ENCODE data around the gene MRLN. TPM values are rescaled to one million over a fixed set of nuclear protein-coding genes. Genes with fewer than 3 reads are reported as not detected.

The MRLN gene
- total RNA-seq, 3 donors from 2014 or later (not counting 1 experiment from before 2014, with no cell fraction given) = not detected

- no peaks in the 10 kb centered on the region for H3K9me3 Mint-ChIP-seq
- H3K27ac Mint-ChIP-seq = no peak overlapping the region
- H3K27me3 Mint-ChIP-seq (ENCODE audit: low read depth in 2 of 2) = peaks cover 0 to 3% of the 10 kb centered on the region in 2 donors
Measured at GRCh38 chr10:59741583-59741982, 11.7 kb downstream of the MRLN start.

GRCh38 chr10:59741048-59741447 is 12.2 kb downstream of the MRLN start:
- no peaks in the 10 kb centered on the region for H3K36me3 Mint-ChIP-seq
- Histone ChIP-seq H3K9me3 (ENCODE audit: control insufficient read depth, insufficient read depth, low read length) (no peaks in the 10 kb centered on the region), H3K27ac (ENCODE audit: low read length) (no peak overlapping the region), H3K27me3 (ENCODE audit: control insufficient read depth, insufficient read depth, low read length) (no peaks in the 10 kb centered on the region), H3K4me3 (ENCODE audit: low read length) (no peak overlapping the region), H3K36me3 (ENCODE audit: control insufficient read depth, insufficient read depth, low read length) (no peaks in the 10 kb centered on the region), H3K4me1 (ENCODE audit: control insufficient read depth, insufficient read depth, low read length) (no peaks in the 10 kb centered on the region)
- no peaks in the 10 kb centered on the region for H3K9me3 Mint-ChIP-seq
- DNase-seq (no peak), ATAC-seq (no peak)
- TF ChIP-seq, protein P1, sequence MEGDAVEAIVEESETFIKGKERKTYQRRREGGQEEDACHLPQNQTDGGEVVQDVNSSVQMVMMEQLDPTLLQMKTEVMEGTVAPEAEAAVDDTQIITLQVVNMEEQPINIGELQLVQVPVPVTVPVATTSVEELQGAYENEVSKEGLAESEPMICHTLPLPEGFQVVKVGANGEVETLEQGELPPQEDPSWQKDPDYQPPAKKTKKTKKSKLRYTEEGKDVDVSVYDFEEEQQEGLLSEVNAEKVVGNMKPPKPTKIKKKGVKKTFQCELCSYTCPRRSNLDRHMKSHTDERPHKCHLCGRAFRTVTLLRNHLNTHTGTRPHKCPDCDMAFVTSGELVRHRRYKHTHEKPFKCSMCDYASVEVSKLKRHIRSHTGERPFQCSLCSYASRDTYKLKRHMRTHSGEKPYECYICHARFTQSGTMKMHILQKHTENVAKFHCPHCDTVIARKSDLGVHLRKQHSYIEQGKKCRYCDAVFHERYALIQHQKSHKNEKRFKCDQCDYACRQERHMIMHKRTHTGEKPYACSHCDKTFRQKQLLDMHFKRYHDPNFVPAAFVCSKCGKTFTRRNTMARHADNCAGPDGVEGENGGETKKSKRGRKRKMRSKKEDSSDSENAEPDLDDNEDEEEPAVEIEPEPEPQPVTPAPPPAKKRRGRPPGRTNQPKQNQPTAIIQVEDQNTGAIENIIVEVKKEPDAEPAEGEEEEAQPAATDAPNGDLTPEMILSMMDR (IDR thresholded peaks at IDR 0.05) = no peak
- H3K4me1 Mint-ChIP-seq = no peaks in the 10 kb centered on the region
- intact Hi-C loops (cut with micrococcal nuclease) = no loop called here
- no peak overlapping the region for H3K4me3 Mint-ChIP-seq
- no peak overlapping the region for H3K27ac Mint-ChIP-seq
- H3K27me3 Mint-ChIP-seq (ENCODE audit: low read depth in 2 of 2) = peaks cover 0 to 3% of the 10 kb centered on the region in 2 donors

More at GRCh38 chr10:59741583-59741982, 11.7 kb downstream of the MRLN start:
- WGBS (ENCODE audit: insufficient coverage) = 81% methylated on average over 5 of the region's 5 CpGs
- no peaks in the 10 kb centered on the region for H3K4me1 ChIP-seq (ENCODE audit: control insufficient read depth, insufficient read depth, low read length)
- Mint-ChIP-seq H3K4me3 (no peak overlapping the region), H3K36me3 (no peaks in the 10 kb centered on the region), H3K4me1 (no peaks in the 10 kb centered on the region)
- DNase-seq (no peak), ATAC-seq (no peak)
- no peaks in the 10 kb centered on the region for H3K9me3 ChIP-seq (ENCODE audit: control insufficient read depth, insufficient read depth, low read length)
- TF ChIP-seq, protein P1 (IDR thresholded peaks at IDR 0.05) = no peak
- no peak overlapping the region for H3K27ac ChIP-seq (ENCODE audit: low read length)
- H3K36me3 ChIP-seq (ENCODE audit: control insufficient read depth, insufficient read depth, low read length) = no peaks in the 10 kb centered on the region
- no peak overlapping the region for H3K4me3 ChIP-seq (ENCODE audit: low read length)
- no peaks in the 10 kb centered on the region for H3K27me3 ChIP-seq (ENCODE audit: control insufficient read depth, insufficient read depth, low read length)
- intact Hi-C loops (cut with micrococcal nuclease) = no loop called here

GRCh38 chr10:59736749-59737148 is 16.5 kb downstream of the MRLN start:
- WGBS (ENCODE audit: insufficient coverage) = 94% methylated on average over 1 of the region's 1 CpG
- H3K36me3 Mint-ChIP-seq = no peaks in the 10 kb centered on the region
- H3K36me3 ChIP-seq (ENCODE audit: control insufficient read depth, insufficient read depth, low read length) = no peaks in the 10 kb centered on the region
- no peaks in the 10 kb centered on the region for H3K9me3 Mint-ChIP-seq
- no peak overlapping the region for H3K27ac ChIP-seq (ENCODE audit: low read length)
- no peaks in the 10 kb centered on the region for H3K27me3 ChIP-seq (ENCODE audit: control insufficient read depth, insufficient read depth, low read length)
- DNase-seq (no peak), ATAC-seq (no peak)
- TF ChIP-seq, protein P1 (IDR thresholded peaks at IDR 0.05) = no peak
- intact Hi-C loops (cut with micrococcal nuclease) = no loop called here
- no peak overlapping the region for H3K27ac Mint-ChIP-seq
- H3K4me3 Mint-ChIP-seq = no peak overlapping the region
- peaks cover 3 to 15% of the 10 kb centered on the region in 2 donors for H3K27me3 Mint-ChIP-seq (ENCODE audit: low read depth in 2 of 2)
- H3K4me1 ChIP-seq (ENCODE audit: control insufficient read depth, insufficient read depth, low read length) = no peaks in the 10 kb centered on the region
- H3K4me1 Mint-ChIP-seq = no peaks in the 10 kb centered on the region
- H3K9me3 ChIP-seq (ENCODE audit: control insufficient read depth, insufficient read depth, low read length) = no peaks in the 10 kb centered on the region
- no peak overlapping the region for H3K4me3 ChIP-seq (ENCODE audit: low read length)

DNA sequence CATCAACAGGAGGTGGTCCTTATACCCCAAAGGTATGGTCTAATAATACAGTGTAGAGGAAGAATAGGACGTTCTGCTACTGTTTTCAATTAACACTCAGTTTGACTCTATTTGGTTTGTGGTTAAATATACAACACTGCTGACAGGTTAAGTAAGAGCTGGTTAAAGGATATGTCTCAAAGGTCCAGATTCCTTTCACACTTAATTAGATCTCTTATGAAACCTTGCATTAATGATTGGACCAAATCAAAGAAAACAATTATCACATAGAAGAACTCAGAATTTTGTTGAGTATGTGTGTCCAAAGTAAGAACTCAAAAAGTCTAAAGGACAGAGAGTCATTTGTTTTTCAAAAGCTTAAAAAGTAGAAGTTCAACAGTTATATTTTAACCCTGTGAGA is 18.0 kb downstream of the MRLN start:
- intact Hi-C loops (cut with micrococcal nuclease) = no loop called here
- H3K9me3 ChIP-seq (ENCODE audit: control insufficient read depth, insufficient read depth, low read length) = no peaks in the 10 kb centered on the region
- no peak overlapping the region for H3K27ac Mint-ChIP-seq
- H3K4me1 ChIP-seq (ENCODE audit: control insufficient read depth, insufficient read depth, low read length) = no peaks in the 10 kb centered on the region
- no peak overlapping the region for H3K27ac ChIP-seq (ENCODE audit: low read length)
- no peak for DNase-seq
- no peaks in the 10 kb centered on the region for H3K9me3 Mint-ChIP-seq
- H3K4me3 Mint-ChIP-seq = no peak overlapping the region
- WGBS (ENCODE audit: insufficient coverage) = no CpG with 5 or more reads among the region's 1 CpG
- no peaks in the 10 kb centered on the region for H3K36me3 ChIP-seq (ENCODE audit: control insufficient read depth, insufficient read depth, low read length)
- H3K27me3 Mint-ChIP-seq (ENCODE audit: low read depth in 2 of 2) = peaks cover 3 to 15% of the 10 kb centered on the region in 2 donors
- no peak for ATAC-seq
- H3K4me1 Mint-ChIP-seq = no peaks in the 10 kb centered on the region
- H3K27me3 ChIP-seq (ENCODE audit: control insufficient read depth, insufficient read depth, low read length) = no peaks in the 10 kb centered on the region
- no peaks in the 10 kb centered on the region for H3K36me3 Mint-ChIP-seq
- TF ChIP-seq, protein P1 (IDR thresholded peaks at IDR 0.05) = no peak
- H3K4me3 ChIP-seq (ENCODE audit: low read length) = no peak overlapping the region
